ENCODE data around the gene DDX39A.
"Not testable (repeated sequence)": the region's sequence is repeated elsewhere in the genome, so short reads cannot be mapped to it uniquely, and the experiment has no call there.

DDX39A gene

DNA sequence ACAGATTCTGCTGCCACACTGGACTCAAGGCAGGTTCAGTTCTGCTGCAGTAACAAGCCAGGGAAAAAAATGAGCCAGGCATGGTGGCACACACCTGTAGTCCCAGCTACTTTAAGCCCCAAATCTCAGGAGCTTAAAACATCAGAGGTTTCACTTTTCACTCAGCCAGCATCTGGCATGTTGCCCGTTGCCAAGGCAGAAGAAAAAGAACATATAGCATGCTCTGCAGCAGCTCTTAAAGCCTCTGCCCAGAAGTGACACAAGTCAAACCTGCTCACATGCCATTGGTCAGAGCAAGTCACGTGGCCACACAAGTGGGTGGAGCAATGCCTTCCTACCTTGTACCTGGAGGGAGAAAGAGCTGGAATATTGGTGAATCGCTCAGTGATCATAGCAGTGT lies 52.6 kb downstream of the DDX39A start:
- DNase-seq (ENCODE audit: low read depth): no peak
- H3K4me3 ChIP-seq (ENCODE audit: control insufficient read depth, low read depth, low read length): no peak overlapping the region

GRCh38 chr19:14364098-14364443 lies 55.1 kb downstream of the DDX39A start:
- not testable (repeated sequence) for DNase-seq (ENCODE audit: low read depth); H3K4me3 ChIP-seq (ENCODE audit: control insufficient read depth, low read depth, low read length)

More for the DNA sequence above, 52.6 kb downstream of the DDX39A start:
- no peak for TF ChIP-seq CTCF (IDR thresholded peaks at IDR 0.05; ENCODE audit: control insufficient read depth, insufficient read depth, low read depth, low read length, missing control alignments)

GRCh38 chr19:14363183-14364097 lies 55.7 kb downstream of the DDX39A start:
- no peak for TF ChIP-seq CTCF (IDR thresholded peaks at IDR 0.05; ENCODE audit: control insufficient read depth, insufficient read depth, low read depth, low read length, missing control alignments)
- DNase-seq (ENCODE audit: low read depth): no peak
- no peak overlapping the region for H3K4me3 ChIP-seq (ENCODE audit: control insufficient read depth, low read depth, low read length)

DNA sequence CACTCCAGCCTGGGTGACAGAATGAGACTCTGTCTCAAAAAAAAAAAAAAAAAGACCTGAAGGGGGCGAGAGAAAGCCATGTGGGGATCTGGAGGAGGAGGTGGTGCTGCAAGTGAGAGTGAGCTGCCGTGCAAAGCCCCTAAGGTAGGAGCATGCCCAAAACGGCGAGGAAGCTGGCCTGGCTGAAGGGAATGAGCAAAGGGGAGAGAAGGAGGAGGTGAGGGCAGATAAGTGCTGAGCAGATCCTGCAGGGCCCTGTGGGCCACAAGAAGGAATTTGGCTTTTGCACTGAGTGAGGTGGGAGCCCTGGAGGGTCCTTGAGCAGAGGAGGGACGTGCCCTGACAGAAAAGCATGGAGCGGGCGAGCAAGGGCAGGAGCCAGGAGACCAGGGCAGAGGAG lies 57.3 kb downstream of the DDX39A start:
- DNase-seq (ENCODE audit: low read depth): no peak
- no peak overlapping the region for H3K4me3 ChIP-seq (ENCODE audit: control insufficient read depth, low read depth, low read length)
- TF ChIP-seq CTCF (IDR thresholded peaks at IDR 0.05; ENCODE audit: control insufficient read depth, insufficient read depth, low read depth, low read length, missing control alignments): peak; percentile 12
